NK-92 (cell line): ENCODE results near the gene EPB41L4A.
"Not testable (repeated sequence)": the region's sequence is repeated elsewhere in the genome, so short reads cannot be mapped to it uniquely, and the experiment has no call there.

Experiments
- DNase-seq: peaks from one replicate; lab custom pipeline; 2025; ENCODE audit not compliant: unreplicated experiment; lab: John Stamatoyannopoulos, UW

Gene EPB41L4A

GRCh38 chr5:112217843-112218579 lies 201.1 kb downstream of the EPB41L4A start:
- no peak for DNase-seq

- no peak for DNase-seq
These were observed 202.9 kb downstream of the EPB41L4A start for GRCh38 chr5:112216140-112216539.

GRCh38 chr5:112210430-112211005 lies 208.6 kb downstream of the EPB41L4A start:
- no peak for DNase-seq

GRCh38 chr5:112208699-112209615 lies 210.1 kb downstream of the EPB41L4A start:
- DNase-seq = no peak

- not testable (repeated sequence) for DNase-seq
These were observed 210.9 kb downstream of the EPB41L4A start for GRCh38 chr5:112208195-112208594.

- DNase-seq = no peak
These were observed 213.2 kb downstream of the EPB41L4A start for GRCh38 chr5:112205846-112206245.

GRCh38 chr5:112203229-112203628 lies 215.8 kb downstream of the EPB41L4A start:
- no peak for DNase-seq

GRCh38 chr5:112202694-112203093 lies 216.4 kb downstream of the EPB41L4A start:
- DNase-seq = no peak

- no peak for DNase-seq
These were observed 217.9 kb downstream of the EPB41L4A start for GRCh38 chr5:112201141-112201540.

GRCh38 chr5:112200131-112200530 lies 218.9 kb downstream of the EPB41L4A start:
- no peak for DNase-seq

GRCh38 chr5:112196584-112196983 lies 222.5 kb downstream of the EPB41L4A start:
- no peak for DNase-seq

GRCh38 chr5:112195924-112196323 lies 223.2 kb downstream of the EPB41L4A start:
- no peak for DNase-seq

- DNase-seq = no peak
These were observed 226.2 kb downstream of the EPB41L4A start for GRCh38 chr5:112192866-112193265.

GRCh38 chr5:112192072-112192471 lies 227.0 kb downstream of the EPB41L4A start:
- no peak for DNase-seq

GRCh38 chr5:112189391-112189790 lies 229.7 kb downstream of the EPB41L4A start:
- no peak for DNase-seq

- DNase-seq = no peak
These were observed 232.6 kb downstream of the EPB41L4A start for GRCh38 chr5:112186401-112186990.

- DNase-seq = no peak
These were observed 235.2 kb downstream of the EPB41L4A start for GRCh38 chr5:112183874-112184273.

- no peak for DNase-seq
These were observed 235.9 kb downstream of the EPB41L4A start for GRCh38 chr5:112183103-112183711.

- DNase-seq = no peak
These were observed 239.8 kb downstream of the EPB41L4A start for GRCh38 chr5:112179290-112179689.

- no peak for DNase-seq
These were observed 244.0 kb downstream of the EPB41L4A start for GRCh38 chr5:112174959-112175594.
